Glomerular visceral epithelial cell (primary cell): ENCODE measurements around the gene CD2.

Experiments
- DNase-seq: peaks from one replicate; pipeline ENCODE4 v3.0.0-alpha.2; 2016; ENCODE audit errors: extremely low spot score

CD2 gene, protein sequence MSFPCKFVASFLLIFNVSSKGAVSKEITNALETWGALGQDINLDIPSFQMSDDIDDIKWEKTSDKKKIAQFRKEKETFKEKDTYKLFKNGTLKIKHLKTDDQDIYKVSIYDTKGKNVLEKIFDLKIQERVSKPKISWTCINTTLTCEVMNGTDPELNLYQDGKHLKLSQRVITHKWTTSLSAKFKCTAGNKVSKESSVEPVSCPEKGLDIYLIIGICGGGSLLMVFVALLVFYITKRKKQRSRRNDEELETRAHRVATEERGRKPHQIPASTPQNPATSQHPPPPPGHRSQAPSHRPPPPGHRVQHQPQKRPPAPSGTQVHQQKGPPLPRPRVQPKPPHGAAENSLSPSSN

DNA sequence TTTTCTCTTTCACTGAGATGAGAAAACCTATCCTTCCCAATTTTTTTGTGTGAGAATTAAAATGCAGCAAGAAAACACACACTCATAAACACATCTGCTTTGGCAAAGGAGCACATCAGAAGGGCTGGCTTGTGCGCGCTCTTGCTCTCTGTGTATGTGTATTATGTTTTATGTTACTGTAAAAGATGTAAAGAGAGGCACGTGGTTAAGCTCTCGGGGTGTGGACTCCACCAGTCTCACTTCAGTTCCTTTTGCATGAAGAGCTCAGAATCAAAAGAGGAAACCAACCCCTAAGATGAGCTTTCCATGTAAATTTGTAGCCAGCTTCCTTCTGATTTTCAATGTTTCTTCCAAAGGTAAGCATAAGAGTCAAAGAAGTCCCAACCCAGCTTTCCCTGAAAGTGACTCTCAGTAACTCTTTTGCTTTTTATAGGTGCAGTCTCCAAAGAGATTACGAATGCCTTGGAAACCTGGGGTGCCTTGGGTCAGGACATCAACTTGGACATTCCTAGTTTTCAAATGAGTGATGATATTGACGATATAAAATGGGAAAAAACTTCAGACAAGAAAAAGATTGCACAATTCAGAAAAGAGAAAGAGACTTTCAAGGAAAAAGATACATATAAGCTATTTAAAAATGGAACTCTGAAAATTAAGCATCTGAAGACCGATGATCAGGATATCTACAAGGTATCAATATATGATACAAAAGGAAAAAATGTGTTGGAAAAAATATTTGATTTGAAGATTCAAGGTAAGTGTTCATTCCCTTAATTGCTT lies at the start of gene CD2:
Gene CD2, plus strand, starts transcription at position 233 of the 780 bp plus-strand sequence. Its CDS starts 63 bp downstream, at position 296.
- DNase-seq = no peak

DNA sequence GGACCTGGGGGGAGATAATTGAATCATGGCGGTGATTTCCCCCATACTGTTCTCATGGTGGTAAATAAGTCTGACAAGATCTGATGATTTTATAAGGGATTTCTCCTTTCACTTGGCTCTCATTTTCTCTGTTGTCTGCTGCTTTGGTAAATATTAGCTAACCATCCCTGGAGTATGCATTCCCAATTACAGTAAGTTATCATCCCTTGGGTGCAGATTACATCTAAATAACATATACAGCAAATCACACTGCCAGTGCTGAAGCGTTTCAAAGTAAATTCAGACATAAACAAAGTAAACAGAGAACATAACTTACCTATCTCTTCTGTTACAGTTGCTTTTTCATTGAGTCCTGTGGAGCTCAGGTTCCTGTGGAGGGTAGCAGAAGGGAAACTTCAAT lies 48.1 kb upstream of the CD2 start:
- DNase-seq = no peak

DNA sequence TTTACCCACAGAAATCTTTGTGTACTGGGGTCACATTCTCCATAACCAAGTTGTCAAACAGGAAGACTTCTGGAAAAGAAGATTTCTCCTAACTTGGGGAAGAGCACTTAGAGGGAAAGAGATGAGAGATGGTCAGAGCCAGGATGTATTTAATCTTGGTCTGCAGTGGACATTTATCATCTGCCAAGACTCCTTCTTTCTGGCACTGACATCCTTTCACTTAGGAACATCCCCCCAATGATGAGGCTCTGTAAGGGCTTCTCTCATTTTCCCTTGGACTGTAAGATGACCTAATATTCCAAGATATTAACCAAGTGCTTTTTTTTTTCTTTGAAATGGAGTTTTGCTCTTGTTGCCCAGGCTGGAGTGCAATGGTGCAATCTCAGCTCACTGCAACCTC lies 47.4 kb upstream of the CD2 start:
- DNase-seq = no peak

DNA sequence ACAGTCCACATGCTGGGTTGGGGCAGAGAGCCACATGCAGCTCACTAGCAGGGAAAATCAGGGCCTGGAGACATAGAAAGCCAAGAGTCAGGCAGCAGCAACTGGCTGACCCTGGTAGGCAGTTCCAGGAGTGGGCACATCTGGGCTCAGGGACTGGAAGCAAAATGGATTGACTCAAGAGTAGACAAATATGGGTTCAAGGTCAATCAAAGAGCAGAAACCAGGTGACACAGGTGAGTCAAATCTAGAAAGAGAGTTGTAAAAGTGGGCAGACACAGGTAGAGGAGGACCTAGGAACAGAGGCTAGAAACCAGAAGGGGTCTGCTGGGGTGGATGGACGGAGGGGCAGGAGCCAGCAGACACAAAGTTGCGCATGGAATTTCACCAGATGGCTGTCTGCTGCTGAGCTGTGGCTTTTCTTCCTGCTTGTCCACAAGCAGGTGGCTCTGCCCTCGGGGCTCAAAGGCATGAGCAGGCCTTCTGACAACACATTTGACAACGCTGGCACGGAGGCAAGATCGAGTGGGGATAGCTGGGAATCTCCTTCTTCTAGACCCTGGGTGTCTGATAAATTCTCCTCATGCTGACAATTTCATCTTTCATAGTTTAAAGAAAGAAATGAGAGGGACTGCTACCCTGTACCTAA lies 45.9 kb upstream of the CD2 start:
- no peak for DNase-seq

DNA sequence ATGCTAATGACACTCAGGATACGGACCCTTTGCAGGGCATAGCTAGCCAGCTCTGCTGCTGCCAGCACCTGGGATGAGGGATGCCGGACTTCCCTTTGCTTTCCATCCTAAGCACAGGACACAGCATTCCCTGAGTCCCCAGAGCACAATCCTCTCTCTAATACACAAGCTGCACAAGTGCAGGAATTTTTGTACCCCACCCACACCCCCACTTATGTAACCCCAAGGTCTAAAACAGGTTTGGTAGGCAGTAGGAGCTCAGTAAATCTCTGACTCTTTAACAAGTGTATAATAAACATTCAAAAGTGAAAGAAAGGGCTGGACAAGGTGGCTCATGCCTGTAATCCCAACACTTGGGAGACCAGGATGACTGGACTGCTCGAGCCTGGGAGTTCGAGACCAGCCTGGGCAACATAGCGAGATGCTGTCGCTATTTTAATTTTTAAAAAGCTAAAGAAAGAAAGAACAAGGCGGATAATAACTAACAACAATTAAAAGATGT lies 44.5 kb upstream of the CD2 start:
- DNase-seq = no peak

DNA sequence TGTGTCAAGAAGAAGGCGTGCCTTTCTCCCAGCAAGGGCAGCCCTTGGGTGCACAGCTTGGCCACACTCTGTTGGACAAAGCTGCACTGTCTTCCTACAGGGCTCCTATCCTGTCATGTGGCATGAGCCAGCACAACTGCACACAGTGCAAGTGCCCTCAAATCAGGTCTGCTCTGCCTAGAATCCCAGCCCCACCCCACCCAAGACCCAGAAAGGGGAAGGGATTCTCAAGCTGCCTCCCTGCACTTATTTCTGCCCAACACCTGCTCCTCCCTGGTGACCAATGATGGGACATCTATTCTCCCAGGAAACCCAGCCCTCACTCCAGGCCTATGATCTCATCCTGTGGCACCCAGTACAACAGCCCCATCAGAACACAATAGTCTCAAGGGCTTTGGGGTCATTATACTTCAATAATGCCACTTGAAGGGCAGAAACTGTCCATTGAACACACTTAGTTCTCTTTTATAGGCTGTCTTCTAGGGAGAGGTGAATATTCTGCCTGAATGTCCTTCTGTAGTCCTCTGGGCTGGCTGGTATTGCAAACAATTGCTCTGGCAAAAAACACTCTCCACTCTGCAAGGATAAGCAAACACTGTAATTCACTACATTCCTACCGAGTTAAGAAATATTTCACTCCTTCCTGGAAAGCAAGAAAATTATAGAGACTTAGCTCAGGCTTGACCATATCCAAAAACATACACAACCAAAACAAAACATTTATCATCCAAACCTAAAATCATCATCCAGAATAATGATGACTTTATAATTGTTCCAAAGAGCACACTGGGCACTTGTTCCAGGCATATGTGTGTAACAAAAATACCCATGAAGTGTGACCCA lies 43.6 kb upstream of the CD2 start:
- DNase-seq = no peak

DNA sequence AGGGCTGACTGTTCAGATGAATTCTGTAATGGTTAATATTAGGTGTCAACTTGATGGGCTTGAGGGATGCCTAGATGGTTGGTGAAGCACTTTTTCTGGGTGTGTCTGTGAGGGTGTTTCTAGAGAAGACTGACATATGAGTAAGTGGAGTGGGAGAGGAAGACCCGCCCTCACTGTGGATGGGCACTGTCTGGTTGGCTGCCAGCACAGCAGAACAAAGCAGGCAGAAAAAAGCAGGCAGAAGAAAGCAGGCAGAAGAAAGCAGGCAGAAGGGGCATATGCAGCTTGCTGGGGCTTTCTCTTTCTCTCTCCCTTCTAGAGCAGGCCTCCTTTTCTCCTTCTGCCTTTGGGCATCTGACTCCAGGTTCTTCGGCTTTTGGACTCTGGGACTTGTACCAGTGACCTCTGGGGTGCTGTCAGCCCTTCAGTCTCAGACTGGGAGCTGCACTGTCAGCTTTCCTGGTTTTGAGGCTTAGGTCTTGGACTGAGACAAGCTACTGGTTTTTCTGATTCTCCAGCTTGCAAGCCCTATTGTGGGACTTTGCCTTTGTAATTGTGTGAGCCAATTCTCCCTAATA lies 42.9 kb upstream of the CD2 start:
- peak; percentile 30 for DNase-seq

DNA sequence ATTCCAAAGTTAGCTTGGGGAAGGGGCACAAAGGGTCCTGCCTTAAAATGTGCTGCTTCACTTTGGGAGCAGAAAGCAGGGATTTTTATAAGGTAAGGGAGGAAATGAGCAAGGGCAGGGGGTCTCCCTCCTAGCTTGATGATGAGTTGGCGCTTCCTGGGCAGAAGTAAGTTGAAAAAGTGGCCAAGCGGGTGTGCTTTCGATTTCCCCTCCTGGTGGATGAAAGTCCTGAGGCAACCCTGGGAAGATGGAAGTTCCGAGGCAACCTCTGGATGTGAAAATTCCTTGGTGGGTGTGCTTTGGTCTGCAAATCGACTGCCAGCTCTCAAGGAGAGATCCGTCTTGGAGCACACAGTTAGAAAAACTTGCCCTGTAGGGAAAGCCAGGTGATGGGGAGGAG lies 41.7 kb upstream of the CD2 start:
- DNase-seq = no peak

DNA sequence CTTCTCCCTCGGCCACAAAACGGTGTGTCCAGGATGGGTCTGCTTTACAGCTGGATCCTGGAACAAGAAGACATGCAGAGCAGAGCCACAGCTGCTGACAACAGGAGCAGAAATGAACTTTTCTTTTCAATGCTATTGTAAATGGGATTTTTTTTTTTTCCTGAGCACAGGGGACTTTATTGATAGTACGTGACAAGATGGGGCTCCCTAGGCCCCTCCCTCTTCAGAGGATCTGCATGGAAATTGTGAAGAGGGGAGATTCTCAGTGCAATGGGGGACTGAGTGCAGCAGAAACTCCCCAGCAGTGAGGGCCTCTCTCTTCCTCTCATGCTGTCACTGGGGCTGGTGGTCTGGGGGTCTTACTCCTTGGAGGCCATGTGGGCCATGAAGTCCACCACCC lies 40.8 kb upstream of the CD2 start:
- no peak for DNase-seq

DNA sequence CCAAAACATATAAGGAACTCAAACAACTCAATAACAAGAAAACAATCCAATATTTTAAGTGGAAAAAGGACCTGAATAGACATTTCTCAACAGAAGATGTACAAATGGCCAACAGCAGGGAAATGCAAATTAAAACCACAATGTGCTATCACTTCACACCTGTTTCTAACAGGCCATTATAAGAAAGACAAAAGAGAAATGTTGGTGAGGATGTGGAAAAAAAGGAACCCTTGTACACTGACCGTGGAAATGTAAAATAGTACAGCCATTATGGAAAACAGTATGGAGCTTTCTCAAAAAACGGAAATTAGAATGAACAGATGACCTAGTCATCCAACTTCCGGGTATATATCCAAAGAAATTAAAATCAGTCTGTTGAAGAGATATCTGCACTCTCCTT lies 37.8 kb upstream of the CD2 start:
- DNase-seq = no peak

DNA sequence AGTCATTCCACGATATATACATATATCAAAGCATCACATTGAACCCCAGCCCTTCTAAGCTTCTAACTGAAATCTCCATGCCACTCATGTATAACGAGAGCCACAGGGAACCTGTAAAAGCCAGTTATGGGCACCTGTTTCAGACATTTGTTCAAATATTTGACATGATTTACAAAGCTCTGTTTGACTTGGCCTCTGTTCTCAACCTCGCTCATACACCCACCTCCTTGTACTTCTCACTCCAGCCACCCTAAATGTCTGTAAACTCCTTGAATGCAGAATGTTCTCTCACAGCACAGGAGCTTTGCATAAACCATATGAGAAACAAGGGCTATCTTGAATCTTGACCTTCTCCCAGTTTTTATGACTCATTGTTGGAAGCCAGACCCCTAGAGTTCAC lies 36.9 kb upstream of the CD2 start:
- DNase-seq = no peak

DNA sequence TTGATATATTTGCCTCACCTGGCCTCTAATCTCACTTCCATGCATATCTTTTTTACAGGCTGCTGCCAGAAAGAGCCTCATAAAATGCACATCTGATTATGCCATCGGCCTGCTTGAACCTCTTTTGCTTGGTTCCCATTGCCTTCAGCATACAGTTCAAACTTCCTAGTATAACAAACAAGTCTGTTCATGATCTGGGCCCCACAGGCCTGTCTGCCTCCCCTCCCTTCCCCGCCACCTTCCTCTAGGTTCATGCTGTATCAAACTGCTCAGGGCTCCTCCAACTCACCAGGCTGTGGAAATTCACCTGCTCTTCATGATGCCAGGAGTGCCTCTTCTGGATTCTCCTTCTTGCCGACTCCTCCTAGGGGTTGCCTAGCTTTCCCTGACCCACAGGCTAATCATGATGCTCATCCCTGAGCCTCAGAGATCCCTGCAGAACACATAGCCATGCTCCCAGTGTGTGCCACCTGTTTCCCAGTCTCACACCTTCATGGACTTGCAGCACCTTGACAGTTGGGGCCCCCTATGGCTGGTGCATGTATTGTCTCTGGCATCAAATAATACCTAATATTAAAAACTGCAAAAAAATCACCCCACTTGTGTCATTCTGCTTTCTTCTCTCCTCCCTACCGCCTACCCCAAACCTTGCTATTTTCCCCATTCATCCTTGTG lies 33.7 kb upstream of the CD2 start:
- no peak for DNase-seq

DNA sequence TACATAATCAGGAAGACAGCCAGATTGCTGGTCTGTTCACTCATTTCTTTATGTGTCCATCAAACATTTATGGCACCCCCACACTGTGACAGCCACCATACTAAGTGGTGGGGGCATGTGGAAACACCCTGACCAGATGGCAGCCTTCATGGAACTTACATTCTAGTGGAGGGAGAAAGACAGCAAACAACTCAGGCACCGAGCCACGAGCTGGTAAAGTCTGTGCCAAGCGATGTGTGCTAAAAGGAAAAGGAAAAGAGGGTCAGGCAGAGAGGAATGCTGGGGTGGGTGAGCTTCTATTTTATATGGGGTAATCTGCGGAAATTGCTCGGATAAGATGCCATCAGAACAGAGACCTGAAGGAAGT lies 33.2 kb upstream of the CD2 start:
- no peak for DNase-seq

DNA sequence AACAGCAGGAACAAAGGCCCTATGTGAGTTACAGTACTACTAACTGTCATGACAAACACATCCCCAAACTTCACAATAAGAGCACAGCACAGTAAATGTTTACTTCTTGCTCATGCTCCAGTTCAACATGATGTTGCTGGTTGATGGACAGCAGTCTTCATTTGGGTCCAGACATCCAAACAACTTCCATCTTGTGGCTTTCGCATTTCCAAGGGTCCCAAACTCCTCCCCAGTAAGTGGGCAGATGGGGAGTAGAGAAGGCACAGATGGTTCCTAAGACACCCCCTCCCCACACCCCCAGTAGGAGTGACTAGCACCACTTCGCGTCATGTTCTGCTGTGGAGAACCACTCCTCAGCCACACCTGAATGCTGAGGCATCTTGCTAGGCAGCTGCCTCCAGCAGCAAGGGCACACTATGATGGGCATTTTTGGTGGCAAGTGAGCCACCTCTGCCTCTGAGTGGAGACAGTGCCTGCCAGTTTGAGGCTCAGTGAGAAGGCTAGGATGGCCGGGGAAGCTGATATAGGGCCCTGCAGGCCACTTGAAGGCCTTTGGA lies 32.7 kb upstream of the CD2 start:
- no peak for DNase-seq

DNA sequence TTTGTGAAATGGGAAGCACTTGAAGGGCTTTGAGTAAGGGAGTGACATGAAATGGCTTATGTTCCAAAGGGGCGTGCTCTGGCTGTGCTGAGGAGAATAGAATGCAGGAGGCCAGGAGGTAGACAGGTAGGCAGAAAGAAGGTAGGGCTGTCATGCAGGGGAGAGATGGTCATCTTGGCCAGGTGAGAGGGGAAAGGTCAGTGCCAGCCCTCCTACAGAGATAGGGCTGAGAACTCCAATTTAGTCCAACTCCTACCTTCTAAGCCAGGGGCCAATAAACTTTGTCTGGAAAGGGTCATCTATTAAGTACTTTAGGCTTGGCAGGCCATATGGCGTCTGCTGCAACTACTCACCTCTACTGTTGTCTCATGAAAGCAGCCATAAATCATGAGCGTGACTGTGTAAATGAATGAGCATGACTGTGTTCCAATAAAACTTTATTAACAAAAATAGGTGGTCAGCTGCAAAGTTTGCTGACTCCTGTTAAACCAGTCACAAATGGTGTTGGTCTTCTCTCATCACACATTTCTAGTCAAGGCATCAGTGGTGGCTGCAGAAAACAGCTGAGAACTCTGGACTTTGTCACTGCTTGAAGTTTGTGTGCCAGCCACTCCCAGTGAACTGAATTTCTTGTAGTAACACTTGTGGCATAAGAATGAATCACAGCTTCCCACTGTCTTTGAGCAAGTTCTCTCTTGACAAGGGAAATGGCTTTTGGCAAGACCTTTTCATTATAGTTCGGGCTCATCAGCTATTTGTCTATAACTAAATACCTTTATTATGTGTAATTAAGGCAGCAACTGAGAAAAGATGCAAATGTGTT lies 32.0 kb upstream of the CD2 start:
- DNase-seq = no peak

DNA sequence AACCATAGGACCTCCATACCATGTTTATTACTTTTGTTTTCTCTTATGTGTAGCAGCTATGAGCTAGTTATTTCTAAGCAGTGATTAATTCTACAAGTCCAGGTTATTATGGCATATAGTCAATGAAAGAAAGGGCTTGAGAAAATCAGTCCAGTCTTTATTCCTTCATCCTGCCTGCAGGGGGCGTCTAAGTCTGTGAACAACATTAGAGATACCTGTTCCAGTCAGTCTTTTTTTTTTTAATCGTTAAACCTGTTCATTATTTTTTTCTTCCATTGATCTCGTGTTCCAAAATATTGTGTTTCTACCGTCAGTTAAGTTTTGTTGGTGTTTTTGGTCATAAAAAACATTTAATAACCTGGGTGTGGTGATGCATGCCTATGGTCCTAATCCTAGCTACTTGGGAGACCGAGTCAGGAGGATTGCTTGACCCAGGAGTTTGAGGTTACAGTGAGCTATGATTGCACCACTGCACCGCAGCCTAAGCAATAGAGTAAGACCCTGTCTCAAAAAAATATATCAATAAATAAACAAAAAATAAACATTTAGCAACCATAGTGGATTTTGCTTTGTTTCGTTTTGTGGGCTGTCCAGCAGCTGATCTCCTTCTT lies 29.4 kb upstream of the CD2 start:
- DNase-seq = peak; percentile 66

DNA sequence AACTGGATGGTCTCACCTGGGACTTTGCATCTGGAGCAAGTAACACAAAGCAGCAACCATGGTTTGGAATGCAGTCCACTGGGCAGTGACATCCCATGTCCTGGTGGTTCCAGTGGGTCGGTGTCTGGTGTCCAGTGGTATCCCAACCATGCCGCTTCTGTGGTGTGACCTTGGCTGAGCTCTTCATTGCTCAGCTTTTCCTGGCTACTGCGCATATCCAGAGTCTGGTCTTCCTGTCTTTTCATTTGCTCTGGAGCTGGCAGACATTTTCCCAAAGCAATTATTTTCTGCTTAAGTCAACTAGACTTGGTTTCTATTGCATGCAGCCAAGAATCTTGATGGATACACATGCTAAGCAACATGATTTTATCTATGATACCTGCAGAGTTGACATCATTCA lies 28.4 kb upstream of the CD2 start:
- DNase-seq = no peak

DNA sequence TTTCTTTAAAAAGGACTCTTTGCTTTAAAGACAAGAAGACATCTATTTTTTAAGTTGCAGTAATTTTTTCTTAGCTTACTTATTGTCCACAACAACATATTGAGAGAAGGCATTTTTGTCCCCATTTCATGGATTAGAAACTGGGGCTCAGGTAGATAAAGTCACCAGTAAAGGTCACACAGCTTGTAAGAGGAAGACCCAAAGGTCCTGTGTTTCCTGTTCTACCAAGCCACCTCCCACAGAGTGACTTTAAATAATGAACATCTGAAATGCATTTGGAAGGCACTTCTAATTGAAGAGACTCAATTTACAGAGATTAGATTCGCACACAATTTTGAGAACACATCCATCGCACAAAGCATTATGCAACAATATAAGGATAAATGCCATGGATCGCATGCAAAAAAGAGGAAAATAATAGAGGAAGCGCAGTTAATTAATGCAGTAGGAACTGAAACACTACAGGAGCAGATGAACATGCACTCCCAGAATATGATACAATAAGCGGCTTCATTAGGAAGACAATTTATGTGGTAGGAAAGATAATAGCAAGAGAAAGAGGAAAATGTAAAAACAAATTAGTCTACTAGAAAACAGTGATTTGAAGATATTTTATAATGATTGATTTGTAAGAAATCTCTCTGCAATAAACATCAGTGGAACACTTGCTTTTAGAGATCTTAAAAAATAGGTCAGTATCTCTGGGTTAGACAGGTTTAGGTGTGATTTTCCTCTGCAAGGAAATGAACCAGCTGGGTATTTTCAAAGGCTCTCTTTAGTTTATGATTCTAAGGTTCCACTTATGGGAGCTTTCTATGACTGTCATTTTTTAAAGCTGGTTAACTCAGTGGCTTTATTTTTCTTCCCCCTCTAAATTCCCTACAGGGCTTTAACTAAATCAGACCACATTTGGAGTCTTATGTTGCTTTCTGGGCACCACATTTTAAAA lies 27.1 kb upstream of the CD2 start:
- DNase-seq = no peak
